HCT116 (cell line): Measurements from ENCODE around the gene UBE2H. TPM values are rescaled to one million over a fixed set of nuclear protein-coding genes. Genes with fewer than 3 reads are reported as not detected.
A peak's percentile ranks its signal among the peaks of the same experiment; 100 is the strongest.

Experiments used
- ATAC-seq: fragments of 200-7000 bp; cut with Tn5 transposase; 2 replicates; pipeline ENCODE4 v1.9.1; 2020; ENCODE audit warnings: mild to moderate bottlenecking, moderate library complexity
- BruUV-seq: library from RNA; stranded (reverse); fragments of 400-500 nt; replicated peaks from 2 replicates; lab custom pipeline; 2021; lab: Mats Ljungman, UMichigan
- CTCF ChIA-PET: fragments of 300-600 bp; sonication (Branson Sonifier 250); formaldehyde crosslinking; loops from one replicate; lab custom pipeline; 2021; ENCODE audit warnings: antibody characterized with exemption; lab: Charles Lee
- POLR2A ChIA-PET: fragments of 300-600, 350-600 bp; sonication (Branson Sonifier 250); formaldehyde crosslinking; loops from one replicate; lab custom pipeline; 2021; ENCODE audit warnings: antibody characterized with exemption; lab: Charles Lee
- RAD21 ChIA-PET, 2 experiments: fragments of 300-600 bp; sonication (Branson Sonifier 250); formaldehyde crosslinking; loops; one replicate each; lab custom pipeline; 2023; ENCODE audit warnings: low total read pairs in 2 of 2; ENCODE audit not compliant: uncharacterized antibody in 2 of 2, unreplicated experiment in 2 of 2, low non-redundant PET in 1 of 2; lab: Charles Lee
- DNase-seq: peaks from one replicate; pipeline ENCODE4 v3.0.0-alpha.2; 2010; ENCODE audit warnings: low read depth, low spot score
- H2AFZ ChIP-seq: fragments of 200-600 bp; shearing (Covaris generic), sonication (generic); 2 replicates; pipeline ENCODE4 v1.6.1; 2017; ENCODE audit warnings: low read depth, mixed run types, mixed read lengths, antibody characterized with exemption, low read length; ENCODE audit not compliant: poor library complexity, severe bottlenecking
- H3K27ac ChIP-seq: 2 replicates; pipeline ENCODE4 v1.5.1; 2012; ENCODE audit warnings: low read depth, low read length
- H3K27me3 ChIP-seq: fragments of 200-600 bp; sonication (generic); 2 replicates; pipeline ENCODE4 v1.6.1; 2016; ENCODE audit warnings: mixed run types, low read length, mixed read lengths; ENCODE audit not compliant: insufficient read depth
- H3K36me3 ChIP-seq, 2 experiments: fragments of 200-500 bp in 1 of 2; fragments of 200-600 bp in 1 of 2; sonication (Bioruptor generic) in 1 of 2; sonication (generic) in 1 of 2; 2 replicates each; pipeline versions ENCODE4 v1.5.1 to v1.6.1; 2014 to 2016; ENCODE audit warnings: low read length in 2 of 2, inconsistent platforms in 1 of 2, mixed read lengths in 1 of 2, mixed run types in 1 of 2; ENCODE audit not compliant: insufficient read depth in 2 of 2, control insufficient read depth in 1 of 2
- H3K4me1 ChIP-seq, 2 experiments: fragments of 200-600 bp in 1 of 2; sonication (generic) in 1 of 2; 2 replicates each; pipeline versions ENCODE4 v1.5.1 to v1.6.1; 2012 to 2017; ENCODE audit warnings: low read length in 2 of 2, inconsistent platforms in 1 of 2, mild to moderate bottlenecking in 1 of 2, mixed read lengths in 1 of 2, mixed run types in 1 of 2, moderate library complexity in 1 of 2; ENCODE audit not compliant: insufficient read depth in 2 of 2, control insufficient read depth in 1 of 2
- H3K4me2 ChIP-seq: fragments of 200-600 bp; sonication (generic); 2 replicates; pipeline ENCODE4 v1.6.1; 2017; ENCODE audit warnings: mixed run types, low read length, mixed read lengths
- H3K4me3 ChIP-seq, 2 experiments: fragments of 200-600 bp in 1 of 2; sonication (generic) in 1 of 2; replicated peaks in 1 of 2; 2 replicates each; pipeline ENCODE4 v1.5.1; 2011 to 2016; ENCODE audit warnings: low read length in 2 of 2, control low read depth in 1 of 2, low read depth in 1 of 2, mild to moderate bottlenecking in 1 of 2, mixed read lengths in 1 of 2, mixed run types in 1 of 2
- H3K79me2 ChIP-seq: fragments of 200-600 bp; sonication (generic); 2 replicates; pipeline ENCODE4 v1.6.1; 2017; ENCODE audit warnings: mild to moderate bottlenecking, mixed run types, low read length, moderate library complexity, mixed read lengths; ENCODE audit not compliant: insufficient read depth
- H3K9ac ChIP-seq: fragments of 200-600 bp; sonication (generic); 2 replicates; pipeline ENCODE4 v1.6.1; 2016; ENCODE audit warnings: low read length, mixed read lengths
- H3K9me2 ChIP-seq: fragments of 200-600 bp; sonication (generic), shearing (Covaris generic); 2 replicates; pipeline ENCODE4 v1.6.1; 2017; ENCODE audit warnings: mixed run types, mild to moderate bottlenecking, moderate library complexity; ENCODE audit not compliant: insufficient read depth
- H3K9me3 ChIP-seq, 2 experiments: fragments of 200-500 bp in 1 of 2; fragments of 200-600 bp in 1 of 2; sonication (Bioruptor generic) in 1 of 2; sonication (generic) in 1 of 2; 2 replicates each; pipeline ENCODE4 v1.6.1; 2014 to 2017; ENCODE audit warnings: low read length in 2 of 2, mixed read lengths in 2 of 2, inconsistent platforms in 1 of 2, low read depth in 1 of 2, mild to moderate bottlenecking in 1 of 2, mixed run types in 1 of 2, moderate library complexity in 1 of 2; ENCODE audit not compliant: control insufficient read depth in 1 of 2, insufficient read depth in 1 of 2
- H4K20me1 ChIP-seq: fragments of 200-600 bp; sonication (generic), shearing (Covaris generic); 2 replicates; pipeline ENCODE4 v1.6.1; 2017; ENCODE audit warnings: mixed run types, mild to moderate bottlenecking, moderate library complexity; ENCODE audit not compliant: insufficient read depth
- EZH2 ChIP-seq: fragments of 200-600 bp; sonication (generic); IDR thresholded peaks from 2 replicates; pipeline ENCODE4 v1.6.1; 2017; ENCODE audit warnings: antibody characterized with exemption, mixed run types
- FOSL1 ChIP-seq: IDR thresholded peaks from 2 replicates; pipeline ENCODE4 v1.6.1; 2012; ENCODE audit warnings: low read depth
- POLR2A ChIP-seq: IDR thresholded peaks from 2 replicates; pipeline ENCODE4 v1.7.0; 2011; ENCODE audit warnings: borderline replicate concordance; ENCODE audit not compliant: insufficient read depth, insufficient read length; ENCODE audit errors: extremely low read depth
- POLR2AphosphoS5 ChIP-seq: IDR thresholded peaks from 2 replicates; pipeline ENCODE4 v1.6.1; 2011; ENCODE audit warnings: mild to moderate bottlenecking, low read depth, low read length, moderate library complexity
- SIN3A ChIP-seq: IDR thresholded peaks from 2 replicates; pipeline ENCODE4 v1.6.1; 2012; ENCODE audit warnings: low read depth
- SP1 ChIP-seq: IDR thresholded peaks from 2 replicates; pipeline ENCODE4 v1.6.1; 2012; ENCODE audit warnings: low read depth
- TCF7L2 ChIP-seq: IDR thresholded peaks from 2 replicates; pipeline ENCODE4 v1.7.0; 2011; ENCODE audit warnings: borderline replicate concordance, inconsistent platforms; ENCODE audit not compliant: insufficient read depth, insufficient read length; ENCODE audit errors: extremely low read depth
- YY1 ChIP-seq: IDR thresholded peaks from 2 replicates; pipeline ENCODE4 v1.6.1; 2011; ENCODE audit warnings: low read length, low read depth, moderate library complexity, mild to moderate bottlenecking; ENCODE audit not compliant: insufficient replicate concordance; ENCODE audit errors: extremely low read depth
- ZBTB33 ChIP-seq: IDR thresholded peaks from 2 replicates; pipeline ENCODE4 v1.6.1; 2011; ENCODE audit warnings: mild to moderate bottlenecking, low read length, moderate library complexity; ENCODE audit not compliant: insufficient replicate concordance; ENCODE audit errors: extremely low read depth
- ZNF274 ChIP-seq: fragments of 200-500 bp; sonication (Bioruptor generic); IDR thresholded peaks from 2 replicates; pipeline ENCODE4 v1.6.1; 2014; ENCODE audit warnings: mild to moderate bottlenecking, low read depth, low read length, inconsistent platforms
- intact Hi-C: fragments of 100-400 bp; cut with micrococcal nuclease; formaldehyde crosslinking; loops from 2 replicates; pipeline ENCODE4 v1.10.0; 2022
- total RNA-seq: library from RNA; stranded (reverse); gene quantifications from one replicate; pipeline ENCODE4 v1.2.1, GENCODE V29; 2021; ENCODE audit not compliant: unreplicated experiment

UBE2H gene
- total RNA-seq, 1 experiment from 2014 or later: 117 TPM

- Histone ChIP-seq H3K4me3 (no peak overlapping the region), H3K9me3 (no peaks in the 10 kb centered on the region), H3K27ac (no peak overlapping the region), H3K27me3 (no peaks in the 10 kb centered on the region), H3K36me3 (no peaks in the 10 kb centered on the region), H3K9me2 (no peaks in the 10 kb centered on the region)
- BruUV-seq: no TSS peak
- no peak for TF ChIP-seq SIN3A
- no peak for TF ChIP-seq ZNF274
- TF ChIP-seq YY1: no peak
- no peak for TF ChIP-seq ZBTB33
- no peak for TF ChIP-seq SP1
- TF ChIP-seq, all 23 proteins: peak for 0
- no peaks in the 10 kb centered on the region for H3K79me2 ChIP-seq
- DNase-seq (no peak), ATAC-seq (no peak)
- ChIA-PET CTCF (no interaction called here), POLR2A (no interaction called here), RAD21 (no interaction called here)
- H3K4me2 ChIP-seq: no peak overlapping the region
- peaks cover 11 to 30% of the 10 kb centered on the region in 2 experiments for H3K4me1 ChIP-seq
- H4K20me1 ChIP-seq: no peaks in the 10 kb centered on the region
- no peak overlapping the region for H2AFZ ChIP-seq
- H3K9ac ChIP-seq: no peak overlapping the region
- intact Hi-C loops: no loop called here
Observed at GRCh38 chr7:129993275-129993674, 40.5 kb upstream of the UBE2H start.

GRCh38 chr7:129990403-129991192 is 37.8 kb upstream of the UBE2H start:
- Histone ChIP-seq H3K4me1 (peaks cover 11 to 32% of the 10 kb centered on the region in 2 experiments), H3K9me3 (no peaks in the 10 kb centered on the region), H3K36me3 (no peaks in the 10 kb centered on the region), H3K27me3 (no peaks in the 10 kb centered on the region), H3K27ac (no peak overlapping the region), H3K9me2 (no peaks in the 10 kb centered on the region), H2AFZ (no peak overlapping the region), H3K9ac (no peak overlapping the region), H4K20me1 (no peaks in the 10 kb centered on the region), H3K79me2 (no peaks in the 10 kb centered on the region), H3K4me2 (no peak overlapping the region), H3K4me3 (no peak overlapping the region)
- peak; percentile 18; the same call in 1 of the 2 replicates for ATAC-seq
- TF ChIP-seq POLR2A (no peak), TCF7L2 (no peak), SIN3A (no peak), POLR2AphosphoS5 (no peak), EZH2 (no peak), FOSL1 (no peak)
- no TSS peak for BruUV-seq
- no peak for DNase-seq
- RAD21 ChIA-PET: no interaction called here
- CTCF ChIA-PET: no interaction called here
- POLR2A ChIA-PET: no interaction called here
- intact Hi-C loops: no loop called here
